GM18526 (cell line): Measurements from ENCODE around the gene FAM120B.

Experiments
- POLR2A ChIP-seq: IDR thresholded peaks from 3 replicates; pipeline ENCODE4 v1.6.1; 2011; ENCODE audit not compliant: insufficient read length; ENCODE audit errors: extremely low read depth

The FAM120B gene

GRCh38 chr6:170279977-170280688 is 26.4 kb upstream of the FAM120B start:
- TF ChIP-seq POLR2A, result no peak

DNA sequence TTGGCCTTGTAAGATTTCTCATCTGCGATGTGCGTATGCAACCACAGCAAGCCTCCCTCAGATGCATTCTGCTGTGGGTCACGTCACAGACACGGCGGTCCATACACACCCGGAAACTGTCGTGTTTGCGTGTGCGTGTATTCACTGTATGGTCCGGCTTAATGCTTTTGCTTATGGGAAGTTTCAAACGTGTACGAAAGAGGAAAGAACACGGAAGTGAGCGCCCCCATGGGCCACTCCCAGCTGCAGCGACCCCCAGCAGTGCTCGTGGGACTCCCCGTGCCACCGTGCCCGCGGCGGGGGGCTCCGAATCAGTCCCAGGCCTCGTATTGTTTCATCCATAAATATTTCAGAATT is 25.9 kb upstream of the FAM120B start:
- no peak for TF ChIP-seq POLR2A

DNA sequence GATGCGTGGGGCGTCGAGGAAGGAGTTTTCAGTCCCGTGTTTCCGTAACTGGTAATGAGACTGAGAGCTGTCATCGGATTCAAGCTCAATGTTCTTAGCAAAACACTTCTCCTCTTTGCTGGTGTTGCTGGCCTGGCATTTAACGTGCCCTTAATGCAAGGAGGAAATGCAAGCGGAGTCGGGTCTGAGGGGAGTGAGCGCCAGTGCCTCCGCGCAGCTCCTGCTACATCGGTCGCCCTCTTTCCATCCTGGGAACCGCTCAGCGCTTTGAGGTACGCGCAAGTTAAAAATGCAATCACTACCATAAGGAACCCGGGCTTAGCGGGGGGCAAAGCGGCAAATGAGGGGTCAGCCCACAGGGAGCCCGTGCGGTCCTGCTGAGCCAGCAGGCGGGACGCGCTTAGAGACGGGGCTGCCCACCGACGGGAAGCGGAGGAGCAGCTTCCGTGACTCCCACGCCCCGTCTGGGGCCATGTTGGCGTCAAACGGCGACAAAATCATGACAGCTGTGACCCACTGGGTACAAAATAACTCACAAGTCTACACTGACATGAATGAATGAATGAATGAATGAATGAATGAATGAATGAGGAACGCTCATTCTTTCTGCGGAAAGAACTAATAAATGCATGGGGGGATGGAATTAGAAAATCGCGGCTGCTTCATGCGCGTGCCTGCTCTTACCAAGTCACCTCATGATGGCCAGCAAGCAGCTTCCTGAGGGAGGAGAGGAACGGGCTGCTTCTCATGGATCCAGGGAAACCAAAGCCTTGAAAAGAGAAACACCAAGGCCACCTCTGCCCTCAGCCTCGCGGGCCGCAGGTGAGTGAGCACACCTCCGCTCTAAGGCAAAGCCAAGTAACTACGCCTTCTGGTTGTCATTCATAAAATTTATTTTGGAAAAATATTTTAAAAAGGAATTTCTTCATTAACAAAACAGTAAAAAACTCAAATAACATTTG is 24.9 kb upstream of the FAM120B start:
- TF ChIP-seq POLR2A, result no peak

DNA sequence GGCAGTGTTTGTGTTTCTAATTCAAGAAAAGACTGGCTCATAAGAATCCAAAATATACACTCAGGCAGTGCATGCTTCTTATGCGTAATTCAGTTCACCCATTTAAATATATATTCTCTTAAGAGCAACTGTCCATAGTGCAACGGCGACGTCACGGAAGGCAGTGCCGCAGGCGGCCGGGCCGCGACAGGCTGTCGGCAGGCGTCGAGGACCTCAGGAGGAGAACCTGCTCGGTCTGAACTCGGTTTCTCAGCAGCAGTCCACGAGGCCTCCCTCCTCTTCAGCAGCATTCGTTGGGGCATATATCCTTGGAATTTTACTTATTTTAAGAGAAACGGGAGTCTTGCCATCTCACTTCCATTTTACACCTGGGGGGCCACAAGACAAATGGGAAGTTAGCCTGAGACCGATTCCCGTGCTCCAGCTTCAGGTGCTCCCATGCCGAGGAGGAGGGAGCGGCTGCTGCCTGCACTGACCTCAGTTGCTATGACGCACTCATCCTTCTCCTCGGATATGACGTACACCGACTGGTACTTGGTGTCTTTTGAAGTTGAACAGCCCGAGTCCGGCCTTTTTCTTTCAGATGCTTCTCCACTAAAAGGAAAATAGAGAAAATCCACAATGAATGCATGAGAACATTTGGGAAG is 23.9 kb upstream of the FAM120B start:
- TF ChIP-seq POLR2A, result no peak

DNA sequence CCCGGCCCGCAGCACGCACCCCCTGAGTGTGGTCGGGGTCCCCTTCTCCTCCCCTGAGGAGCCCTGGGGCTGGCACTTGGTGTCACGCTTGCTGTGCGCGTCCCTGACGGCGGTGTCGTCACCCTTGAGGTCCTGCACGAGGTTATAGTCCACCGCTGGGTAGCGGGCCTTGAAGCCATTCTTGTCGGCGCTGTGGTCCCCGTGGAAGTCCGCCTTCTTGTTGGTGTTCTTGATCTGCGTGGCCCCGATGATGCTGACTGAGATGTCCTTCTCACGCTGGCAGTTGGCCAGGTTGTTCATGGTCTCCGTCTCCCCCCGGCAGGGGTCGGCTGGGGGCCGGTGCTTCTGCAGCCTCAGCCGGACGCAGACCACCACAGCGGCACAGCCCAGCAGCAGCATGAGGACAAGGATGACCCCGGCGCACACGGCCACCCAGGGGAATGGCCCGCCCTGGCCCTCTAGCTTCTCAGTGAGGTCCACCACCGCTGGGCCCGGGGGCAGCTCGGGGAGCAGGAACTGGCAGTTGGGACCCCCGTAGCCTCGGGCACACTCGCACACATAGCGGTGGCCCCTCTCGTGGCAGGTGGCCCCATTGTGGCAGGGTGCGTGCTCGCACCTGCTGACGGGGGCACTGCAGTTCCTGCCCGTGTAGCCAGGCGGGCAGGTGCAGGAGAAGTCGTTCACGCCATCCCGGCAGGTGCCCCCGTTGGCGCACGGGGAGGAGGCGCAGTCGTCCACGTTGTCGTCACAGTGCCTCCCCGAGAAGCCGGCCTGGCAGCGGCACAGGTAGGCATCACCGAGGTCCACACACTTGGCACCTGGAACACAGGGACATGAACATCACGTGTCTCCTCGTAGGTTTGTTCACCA is 23.1 kb upstream of the FAM120B start:
- TF ChIP-seq POLR2A, result no peak

DNA sequence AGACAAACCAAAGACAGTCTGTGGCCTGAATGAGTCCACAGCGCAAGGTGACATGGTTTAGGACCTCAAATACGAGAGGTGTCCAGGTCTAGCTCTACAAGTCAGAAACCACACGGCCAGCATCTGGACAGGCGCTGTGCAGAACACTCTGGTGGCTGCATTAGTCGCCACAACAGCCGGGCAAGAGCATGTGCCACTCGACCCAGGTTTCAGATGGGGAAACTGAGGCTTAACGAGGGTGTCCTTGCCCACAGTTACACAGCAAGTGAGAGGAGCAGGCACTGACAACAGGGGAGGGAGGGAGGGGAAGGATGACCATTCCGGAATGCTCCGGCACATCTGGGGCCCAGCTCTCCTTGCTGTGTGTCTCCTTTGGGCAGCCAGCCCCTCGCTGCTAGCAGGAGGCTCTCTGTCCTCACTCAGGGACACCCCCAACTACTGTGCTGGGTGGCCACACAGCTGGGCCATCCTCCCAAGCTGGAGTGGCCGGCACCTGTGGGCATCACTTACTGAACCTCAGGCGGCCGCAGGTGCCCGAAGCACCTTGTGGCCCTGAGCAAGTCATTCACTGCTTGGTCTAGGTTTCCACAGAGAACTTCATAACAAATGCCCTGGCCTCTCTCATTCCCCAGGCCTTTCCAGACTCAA is 22.3 kb upstream of the FAM120B start:
- no peak for TF ChIP-seq POLR2A

GRCh38 chr6:170284866-170285469 is 21.6 kb upstream of the FAM120B start:
- no peak for TF ChIP-seq POLR2A

DNA sequence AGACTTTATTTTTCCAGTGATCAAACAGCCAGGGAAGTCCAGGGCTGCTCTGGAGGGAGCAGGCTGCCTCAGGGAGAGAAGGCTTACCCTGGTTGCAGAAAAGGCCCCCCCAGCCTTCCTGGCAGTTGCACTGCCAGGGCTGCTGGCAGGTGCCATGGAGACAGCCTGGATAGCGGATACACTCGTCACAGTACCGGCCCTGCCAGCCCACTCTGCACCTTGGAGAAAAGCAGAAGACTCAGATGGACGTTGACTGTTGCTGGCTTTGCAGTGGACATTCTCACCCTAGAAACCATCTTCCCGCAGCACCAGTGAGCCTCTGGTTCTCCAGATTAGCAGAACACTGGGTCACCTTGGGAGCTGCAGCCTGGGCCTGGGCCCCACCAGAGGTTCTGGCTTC is 21.1 kb upstream of the FAM120B start:
- no peak for TF ChIP-seq POLR2A

GRCh38 chr6:170286246-170286933 is 20.2 kb upstream of the FAM120B start:
- no peak for TF ChIP-seq POLR2A

DNA sequence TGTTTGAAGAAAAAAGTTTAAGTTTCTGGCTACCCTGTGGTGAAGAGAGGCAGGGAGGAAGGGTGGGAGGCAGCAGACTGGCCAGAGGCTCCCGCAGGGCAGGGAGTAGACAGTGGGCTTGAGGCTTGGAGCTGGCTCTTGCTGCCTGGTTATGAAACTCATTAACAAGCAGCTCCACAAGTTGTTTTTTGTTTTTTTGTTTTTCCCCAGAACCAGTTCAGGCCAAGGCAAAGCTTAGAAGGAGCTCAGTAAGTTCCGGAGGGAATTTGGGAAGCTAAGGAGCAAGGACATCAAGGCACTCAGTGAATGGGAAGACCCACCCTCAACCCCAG is 19.7 kb upstream of the FAM120B start:
- no peak for TF ChIP-seq POLR2A

DNA sequence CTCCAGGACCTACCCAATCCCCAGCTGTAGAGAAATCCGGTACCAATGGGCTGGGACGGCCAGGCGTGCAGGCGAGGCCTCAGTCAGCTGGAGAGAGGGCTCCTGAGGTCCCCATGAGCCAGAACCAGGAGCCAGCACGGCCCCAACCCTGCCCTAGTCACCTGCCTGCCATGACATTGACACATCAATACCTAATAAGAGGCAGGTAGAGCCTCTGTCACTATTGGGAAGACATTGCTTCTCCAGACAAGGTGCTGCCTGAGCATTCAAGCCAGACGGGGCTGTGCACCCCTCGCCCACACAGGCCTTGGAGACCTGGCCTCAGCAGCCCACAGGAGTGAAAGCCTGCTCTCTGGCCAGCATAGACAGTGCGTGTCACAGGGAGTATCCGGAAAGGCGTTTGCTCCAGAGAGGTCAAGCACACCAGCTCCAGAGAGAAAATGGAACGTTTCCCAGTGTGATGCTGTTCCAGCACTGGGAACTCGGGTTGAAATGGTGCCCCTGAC is 19.1 kb upstream of the FAM120B start:
- no peak for TF ChIP-seq POLR2A

DNA sequence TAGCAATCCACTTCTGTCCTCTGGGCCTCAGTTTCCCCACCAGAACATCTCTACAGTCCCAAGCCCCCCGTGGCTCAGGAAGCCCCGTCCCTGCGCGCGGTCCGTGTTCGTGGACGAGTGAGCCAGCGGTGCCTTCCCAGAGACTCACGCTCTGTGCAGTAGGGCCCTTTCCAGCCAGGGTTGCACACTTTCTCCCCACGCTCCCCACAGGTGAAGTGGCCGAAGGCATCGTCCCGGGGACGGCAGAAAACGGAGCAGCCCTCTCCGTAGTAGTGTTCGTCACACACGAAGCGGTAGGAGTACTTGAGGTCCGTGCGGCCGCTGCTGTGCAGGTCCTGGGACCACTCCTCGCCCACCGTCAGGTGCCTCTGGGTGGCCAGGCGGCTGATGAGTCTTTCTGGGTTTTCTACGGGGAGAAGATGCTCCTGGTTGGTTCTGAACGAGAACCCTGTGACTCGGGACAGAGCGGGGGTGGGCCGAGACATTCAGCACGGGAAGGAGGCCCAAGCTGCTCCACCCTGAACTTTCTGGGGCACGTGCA is 18.4 kb upstream of the FAM120B start:
- no peak for TF ChIP-seq POLR2A

DNA sequence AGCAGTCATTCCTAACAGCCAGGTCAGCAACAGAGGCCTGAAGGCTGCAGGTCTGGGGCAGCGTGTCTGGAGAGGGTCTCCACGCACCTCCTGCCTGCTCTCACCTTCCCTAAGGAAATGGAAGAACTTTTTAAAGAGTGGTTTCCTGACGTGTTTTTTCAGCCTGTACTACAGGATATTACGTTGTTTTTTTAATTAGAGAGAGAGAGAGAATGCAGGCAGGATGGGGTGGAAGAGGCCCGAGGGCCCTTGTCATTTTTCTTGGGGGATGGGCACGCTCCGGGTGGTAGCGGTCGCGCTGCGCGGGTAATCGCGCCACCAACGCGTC is 17.7 kb upstream of the FAM120B start:
- TF ChIP-seq POLR2A, result no peak
